MG63 (cell line): Measurements from ENCODE around the gene NUP50. TPM values are rescaled to one million over a fixed set of nuclear protein-coding genes. Genes with fewer than 3 reads are reported as not detected.

Source experiments
- DNase-seq: peaks from one replicate; pipeline ENCODE4 v3.0.0-alpha.2; 2020
- H3K27me3 ChIP-seq: fragments of 250-450 bp; sonication (Bioruptor Pico); 2 replicates; pipeline ENCODE4 v1.5.1; 2020; ENCODE audit warnings: mild to moderate bottlenecking, moderate library complexity
- H3K36me3 ChIP-seq: fragments of 250-450 bp; sonication (Bioruptor Pico); 2 replicates; pipeline ENCODE4 v1.5.1; 2020; ENCODE audit warnings: mild to moderate bottlenecking, moderate library complexity
- H3K4me3 ChIP-seq: fragments of 250-450 bp; sonication (Bioruptor Pico); 2 replicates; pipeline ENCODE4 v1.5.1; 2020; ENCODE audit warnings: mild to moderate bottlenecking, moderate library complexity
- H3K9me3 ChIP-seq: fragments of 250-450 bp; sonication (Bioruptor Pico); 2 replicates; pipeline ENCODE4 v1.5.1; 2020; ENCODE audit warnings: mild to moderate bottlenecking, moderate library complexity
- total RNA-seq: library from RNA; depleted of rRNA; stranded (reverse); fragments of >200 nt; shearing (Covaris generic); gene quantifications from 2 replicates; pipeline ENCODE4 v1.2.3, GENCODE V29; 2014; ENCODE audit warnings: low replicate concordance

Gene NUP50
- total RNA-seq, 1 experiment from 2014 or later, result 32.6 TPM

DNA sequence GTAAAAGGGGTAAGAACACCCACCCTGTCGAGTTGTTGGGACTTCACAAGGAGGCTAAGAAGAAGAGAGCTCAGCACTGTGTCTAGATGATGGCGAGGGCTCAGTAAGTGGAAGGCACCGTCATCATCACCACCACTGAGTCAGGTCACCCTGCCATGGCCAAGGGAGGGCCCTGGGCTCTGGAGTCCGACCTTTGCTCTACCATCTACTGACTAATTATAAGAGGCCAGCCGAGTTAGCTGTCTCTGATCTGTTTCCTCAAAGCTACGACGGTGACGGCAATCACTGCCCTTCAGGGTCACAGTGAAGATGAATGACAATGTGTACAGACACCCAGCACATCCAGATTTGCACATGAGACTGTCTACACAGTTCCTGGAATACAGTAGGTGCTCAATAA is 47.7 kb downstream of the NUP50 start:
- no peak for DNase-seq
- no peaks in the 10 kb centered on the region for H3K9me3 ChIP-seq
- H3K27me3 ChIP-seq, result no peaks in the 10 kb centered on the region
- peaks cover 19% of the 10 kb centered on the region for H3K36me3 ChIP-seq
- peak overlapping the region; percentile 49 for H3K4me3 ChIP-seq

DNA sequence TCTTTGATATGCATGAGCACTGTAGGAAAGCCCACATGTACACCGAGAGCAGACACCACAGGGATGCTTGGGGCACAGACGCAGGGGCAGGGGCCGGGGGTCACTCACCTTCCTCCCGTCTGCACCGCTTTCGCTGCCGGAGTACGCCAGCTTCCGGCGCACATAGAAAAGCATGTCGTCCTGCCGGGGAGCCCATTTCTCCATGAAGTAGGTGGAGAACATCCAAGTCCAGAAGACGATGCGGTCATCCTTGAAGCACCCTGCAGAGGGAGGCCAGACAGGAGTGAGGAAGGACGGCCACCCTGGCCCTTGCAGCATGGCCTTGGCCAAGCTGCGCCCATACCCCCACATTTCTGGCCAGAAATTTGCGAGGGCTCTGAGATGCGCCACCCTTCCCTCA is 48.1 kb downstream of the NUP50 start:
- Histone ChIP-seq H3K9me3 (no peaks in the 10 kb centered on the region), H3K36me3 (peaks cover 19% of the 10 kb centered on the region), H3K27me3 (no peaks in the 10 kb centered on the region), H3K4me3 (peak overlapping the region; percentile 49)
- no peak for DNase-seq

DNA sequence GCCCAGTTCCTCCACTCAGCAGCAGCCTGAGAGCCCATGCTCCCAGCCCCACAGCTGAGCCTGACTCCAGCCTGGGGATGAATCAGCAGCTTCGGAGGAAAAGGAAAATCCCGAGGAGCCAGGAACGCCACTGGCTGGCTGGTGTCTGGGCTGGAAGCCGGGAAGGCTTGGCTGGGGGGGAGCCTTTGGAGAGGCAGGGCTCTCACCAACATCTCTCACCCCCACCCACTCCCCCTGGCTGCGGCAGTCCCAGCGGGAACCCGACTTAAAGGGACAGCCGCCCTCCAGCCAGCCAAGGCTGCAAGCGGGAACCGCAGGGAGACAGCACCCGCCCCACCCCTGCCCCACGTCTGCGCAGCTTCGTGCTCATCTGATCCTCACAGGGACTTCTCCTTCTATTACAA is 48.6 kb downstream of the NUP50 start:
- Histone ChIP-seq H3K9me3 (no peaks in the 10 kb centered on the region), H3K27me3 (no peaks in the 10 kb centered on the region), H3K36me3 (peaks cover 19% of the 10 kb centered on the region), H3K4me3 (peak overlapping the region; percentile 49)
- DNase-seq, result peak; percentile 98

DNA sequence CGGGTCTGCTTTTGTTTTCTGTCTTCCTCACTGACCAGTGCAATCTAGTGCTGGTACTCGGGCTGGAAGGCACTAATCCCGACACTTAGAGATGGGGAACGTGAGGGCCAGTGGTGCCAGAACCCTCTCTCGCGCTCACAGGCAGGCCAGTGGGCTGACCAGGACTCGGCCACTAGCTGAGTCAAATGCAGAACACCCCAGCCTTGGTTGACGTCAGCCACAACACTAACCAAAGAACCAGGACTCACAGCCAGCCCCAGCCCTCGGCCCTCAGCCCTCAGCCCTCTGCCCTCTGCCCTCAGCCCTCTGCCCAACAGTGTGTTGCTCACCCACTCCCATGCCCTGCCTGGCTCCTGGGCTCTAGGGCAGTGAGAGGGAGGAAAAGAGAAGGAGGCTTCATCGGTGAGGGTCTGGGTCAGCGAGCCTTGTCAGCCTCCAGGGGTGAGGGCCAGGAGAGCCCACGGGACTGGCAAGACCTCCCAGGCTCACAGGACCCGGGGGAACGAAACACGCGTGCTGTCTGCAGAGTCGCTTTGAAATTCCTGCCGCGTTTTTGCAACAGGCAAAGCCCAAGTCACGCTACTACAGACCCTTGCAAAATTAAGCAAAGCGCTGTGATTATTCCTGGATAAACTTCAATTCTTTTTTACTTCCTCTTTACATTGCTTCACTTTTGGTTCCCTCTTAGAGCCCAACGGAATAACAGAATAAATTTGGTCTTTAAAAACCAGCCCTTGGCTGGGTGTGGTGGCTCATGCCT is 49.4 kb downstream of the NUP50 start:
- no peaks in the 10 kb centered on the region for H3K27me3 ChIP-seq
- peak overlapping the region; percentile 49 for H3K4me3 ChIP-seq
- H3K36me3 ChIP-seq, result peaks cover 19% of the 10 kb centered on the region
- peak; percentile 84 for DNase-seq
- no peaks in the 10 kb centered on the region for H3K9me3 ChIP-seq

DNA sequence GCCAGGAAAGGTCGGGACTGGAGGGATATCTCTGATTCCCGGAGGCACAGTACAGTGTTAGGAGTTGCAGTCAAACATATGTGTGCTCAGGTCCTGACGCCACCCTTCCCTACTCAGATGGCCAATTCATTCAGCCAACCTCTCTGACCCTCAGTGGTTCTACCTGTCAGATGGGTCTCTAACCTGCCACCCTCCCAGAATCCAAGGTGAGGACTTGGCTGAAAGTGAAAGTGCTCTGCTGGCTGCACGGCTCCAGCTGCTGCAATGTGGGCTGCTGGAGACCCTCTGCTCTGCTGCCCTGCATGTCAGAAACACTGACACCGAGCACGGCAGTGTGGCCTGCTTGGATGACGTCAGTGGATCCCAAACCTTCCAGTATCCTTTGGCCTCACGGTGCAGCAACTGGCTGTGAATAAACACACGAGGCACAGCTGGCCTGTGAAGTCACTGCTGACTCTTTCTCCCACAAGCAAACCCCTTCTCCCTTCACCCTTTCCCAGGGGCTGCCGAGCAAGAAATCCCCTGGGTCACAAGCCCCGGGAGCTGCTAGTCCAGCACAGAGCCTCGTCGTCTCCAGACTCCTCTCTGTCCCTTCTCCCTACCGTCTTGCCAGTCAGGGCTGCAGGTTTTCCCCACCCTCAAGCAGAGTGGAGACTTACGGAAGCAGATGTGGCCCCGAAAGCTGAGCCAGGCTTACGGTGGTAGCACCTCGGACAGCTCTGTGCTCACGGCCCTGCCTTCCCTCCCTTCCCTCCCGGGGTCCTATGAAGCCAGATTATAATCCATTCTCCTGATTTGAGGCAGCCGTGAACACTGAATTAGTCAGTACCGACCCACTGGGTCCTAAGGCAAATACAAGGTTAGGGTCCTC is 52.6 kb downstream of the NUP50 start:
- H3K9me3 ChIP-seq, result no peaks in the 10 kb centered on the region
- peaks cover 3% of the 10 kb centered on the region; the same call in 1 of the 2 replicates for H3K36me3 ChIP-seq
- no peaks in the 10 kb centered on the region for H3K27me3 ChIP-seq
- no peak for DNase-seq
- H3K4me3 ChIP-seq, result no peak overlapping the region

DNA sequence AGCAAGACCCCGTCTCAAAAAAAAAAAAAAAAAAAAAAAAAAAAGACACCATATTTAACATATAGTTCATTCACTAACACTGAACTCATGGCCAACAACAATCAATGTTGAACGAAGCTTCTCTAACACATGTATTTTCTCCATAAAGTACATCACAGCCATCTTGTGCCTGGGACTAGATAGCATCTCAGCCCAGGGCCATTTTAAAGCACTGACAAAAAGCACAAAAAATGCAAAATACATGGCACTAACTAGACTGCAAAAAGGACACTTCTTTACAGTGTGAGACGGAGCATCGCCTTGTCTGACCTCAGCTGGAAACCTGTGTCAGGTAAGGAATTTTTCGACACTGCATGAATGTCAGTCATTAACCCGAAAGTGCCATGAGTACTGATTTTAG is 53.6 kb downstream of the NUP50 start:
- no peaks in the 10 kb centered on the region; the same call in 1 of the 2 replicates for H3K36me3 ChIP-seq
- no peaks in the 10 kb centered on the region for H3K9me3 ChIP-seq
- H3K27me3 ChIP-seq, result no peaks in the 10 kb centered on the region
- no peak for DNase-seq
- H3K4me3 ChIP-seq, result no peak overlapping the region

DNA sequence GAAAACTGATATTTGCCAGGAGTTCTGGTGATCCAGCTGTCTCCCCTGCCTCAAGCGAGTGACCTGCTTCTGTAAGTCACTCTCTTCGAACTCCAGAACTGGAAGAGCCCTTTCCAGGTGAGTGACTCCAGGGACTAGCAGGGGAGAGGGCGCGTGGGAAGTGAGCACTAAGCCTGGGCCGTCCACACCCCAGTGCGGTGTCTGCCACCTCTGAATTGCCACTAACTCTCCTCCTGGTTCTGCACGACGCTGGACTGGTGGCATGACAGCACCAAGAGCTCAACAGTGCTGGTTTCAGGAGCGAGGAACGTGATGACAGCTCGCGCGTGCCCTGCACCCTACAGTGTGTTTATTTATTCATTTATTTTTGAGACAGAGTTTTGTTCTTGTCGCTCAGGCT is 54.1 kb downstream of the NUP50 start:
- H3K4me3 ChIP-seq, result no peak overlapping the region
- DNase-seq, result no peak
- H3K9me3 ChIP-seq, result no peaks in the 10 kb centered on the region
- H3K36me3 ChIP-seq, result no peaks in the 10 kb centered on the region; the same call in 1 of the 2 replicates
- no peaks in the 10 kb centered on the region for H3K27me3 ChIP-seq

DNA sequence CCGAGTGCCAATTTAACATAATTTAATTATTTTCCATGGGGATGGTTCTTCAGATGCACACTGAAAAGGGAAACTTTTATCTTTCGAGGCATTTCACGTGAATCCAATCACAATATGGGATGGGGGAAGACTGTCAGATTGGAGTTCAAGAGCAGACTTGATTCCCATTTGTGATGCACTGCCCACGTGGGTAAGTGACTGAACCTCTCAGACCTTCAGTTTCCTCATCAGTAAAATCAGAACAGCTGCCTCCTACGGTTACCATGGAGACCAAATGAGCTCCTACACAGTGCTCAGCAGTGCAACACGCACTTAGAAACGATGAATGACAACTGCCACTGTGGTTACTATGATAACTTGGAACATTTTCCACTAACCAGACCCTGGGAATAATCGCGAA is 55.3 kb downstream of the NUP50 start:
- Histone ChIP-seq H3K36me3 (no peaks in the 10 kb centered on the region; the same call in 1 of the 2 replicates), H3K9me3 (no peaks in the 10 kb centered on the region), H3K4me3 (no peak overlapping the region), H3K27me3 (no peaks in the 10 kb centered on the region)
- DNase-seq, result no peak

DNA sequence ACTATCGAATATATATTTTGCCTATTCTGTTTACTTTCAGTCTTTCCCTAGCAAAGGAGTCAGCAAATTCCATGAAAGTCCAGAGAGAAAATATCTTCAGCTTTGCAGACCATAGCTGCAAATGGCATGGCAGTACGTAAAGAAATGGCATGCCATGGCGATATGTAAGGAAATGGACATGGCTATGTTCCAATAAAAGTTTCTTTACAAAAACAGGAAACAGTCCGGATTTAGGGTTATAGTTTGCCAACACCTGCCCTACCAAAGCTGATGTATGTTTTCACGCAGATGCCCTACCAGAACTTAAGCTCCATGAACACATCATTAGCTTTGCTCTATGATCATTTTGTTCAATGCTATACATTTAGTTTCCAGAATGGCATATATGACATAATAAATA is 57.5 kb downstream of the NUP50 start:
- no peaks in the 10 kb centered on the region for H3K9me3 ChIP-seq
- no peaks in the 10 kb centered on the region for H3K36me3 ChIP-seq
- DNase-seq, result no peak
- no peaks in the 10 kb centered on the region for H3K27me3 ChIP-seq
- no peak overlapping the region for H3K4me3 ChIP-seq

DNA sequence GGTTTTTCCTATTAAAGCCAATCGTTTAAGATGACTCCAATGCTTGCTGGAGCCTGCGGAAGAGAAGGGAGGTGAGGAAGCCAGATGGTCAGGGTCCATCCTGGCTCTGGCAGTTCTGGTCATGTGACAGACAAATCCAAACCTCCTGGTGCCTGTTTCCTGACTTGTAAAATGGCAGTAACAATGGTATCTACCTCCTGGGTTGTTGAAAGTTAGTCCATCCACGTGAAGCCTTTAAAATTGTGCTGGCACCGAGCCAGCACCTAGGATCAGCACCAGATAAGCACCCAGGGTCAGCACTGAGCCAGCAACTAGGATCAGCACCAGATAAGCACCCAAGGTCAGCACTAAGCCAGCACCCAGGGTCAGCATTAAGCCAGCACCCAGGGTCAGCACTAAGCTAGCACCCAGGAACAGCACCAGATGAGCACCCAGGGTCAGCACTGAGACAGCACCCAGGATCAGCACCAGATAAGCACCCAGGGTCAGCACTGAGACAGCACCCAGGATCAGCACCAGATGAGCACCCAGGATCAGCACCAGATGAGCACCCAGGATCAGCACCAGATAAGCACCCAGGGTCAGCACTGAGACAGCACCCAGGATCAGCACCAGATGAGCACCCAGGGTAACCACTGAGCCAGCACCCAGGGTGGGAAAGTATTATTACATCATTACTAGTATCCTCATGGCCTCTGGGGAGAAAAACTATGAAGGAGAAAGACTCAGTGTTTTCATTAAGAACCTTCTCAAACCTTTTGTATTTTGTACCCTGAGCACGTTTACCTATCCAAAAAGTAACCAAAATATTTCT is 59.8 kb downstream of the NUP50 start:
- Histone ChIP-seq H3K27me3 (no peaks in the 10 kb centered on the region), H3K9me3 (no peaks in the 10 kb centered on the region), H3K36me3 (peaks cover 4% of the 10 kb centered on the region; the same call in 1 of the 2 replicates), H3K4me3 (no peak overlapping the region)
- DNase-seq, result no peak

DNA sequence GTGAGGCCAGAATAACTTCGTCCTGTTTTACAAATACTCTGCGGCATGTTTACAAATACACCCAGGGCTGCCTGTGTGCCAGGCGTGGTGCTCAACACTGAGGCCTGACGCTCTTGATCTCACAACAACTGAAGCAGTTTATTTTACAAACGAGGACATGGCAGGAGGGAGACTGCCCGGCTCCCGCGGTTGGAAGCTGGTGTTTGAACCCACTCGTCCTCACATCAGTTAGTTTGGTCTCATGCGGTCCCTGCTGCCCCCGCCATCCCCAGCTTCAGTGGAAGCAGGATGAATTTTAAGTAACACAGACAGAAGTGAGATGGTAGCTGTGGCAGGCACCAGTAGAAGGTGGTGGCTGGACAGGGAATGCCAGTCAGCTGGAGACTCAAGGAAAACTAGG is 60.6 kb downstream of the NUP50 start:
- no peak overlapping the region for H3K4me3 ChIP-seq
- DNase-seq, result no peak
- H3K9me3 ChIP-seq, result no peaks in the 10 kb centered on the region
- H3K36me3 ChIP-seq, result peaks cover 4% of the 10 kb centered on the region; the same call in 1 of the 2 replicates
- no peaks in the 10 kb centered on the region for H3K27me3 ChIP-seq

DNA sequence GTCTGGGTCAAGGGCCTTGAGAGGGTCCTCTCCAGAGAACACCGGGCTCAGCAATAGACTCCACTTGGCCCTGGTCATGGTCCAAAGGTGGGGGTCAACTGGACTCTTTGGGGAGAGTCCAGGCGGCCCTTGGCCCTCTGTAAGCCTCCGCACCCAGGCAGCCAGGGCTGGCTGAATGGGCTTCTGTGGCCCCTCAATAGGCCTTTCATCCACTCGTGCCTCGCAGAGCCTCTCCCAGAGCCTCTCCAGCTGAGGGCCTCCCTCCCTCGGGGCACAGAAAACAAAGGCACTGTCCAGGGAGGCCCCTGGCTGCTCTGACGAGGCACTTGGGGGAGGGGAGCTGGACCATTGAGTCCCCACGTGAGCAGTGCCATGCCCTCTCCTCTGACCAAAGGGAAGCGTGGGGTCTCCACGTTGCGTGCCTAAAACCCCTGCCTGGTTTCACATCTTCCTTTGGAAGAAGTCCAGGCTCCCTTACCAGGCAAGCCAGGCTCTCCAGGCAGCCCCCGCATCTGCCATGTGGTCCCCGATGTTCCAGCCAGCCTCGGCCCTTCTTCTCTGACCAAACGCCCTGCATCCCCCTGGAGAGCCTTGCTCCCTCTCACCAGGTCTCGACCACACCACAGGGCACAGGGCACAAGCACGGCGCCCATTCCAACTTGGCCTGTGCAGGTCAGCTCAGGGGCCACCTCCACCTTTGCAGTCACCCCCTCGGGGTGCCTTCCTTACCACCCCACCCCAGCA is 61.4 kb downstream of the NUP50 start:
- DNase-seq, result no peak
- no peak overlapping the region for H3K4me3 ChIP-seq

DNA sequence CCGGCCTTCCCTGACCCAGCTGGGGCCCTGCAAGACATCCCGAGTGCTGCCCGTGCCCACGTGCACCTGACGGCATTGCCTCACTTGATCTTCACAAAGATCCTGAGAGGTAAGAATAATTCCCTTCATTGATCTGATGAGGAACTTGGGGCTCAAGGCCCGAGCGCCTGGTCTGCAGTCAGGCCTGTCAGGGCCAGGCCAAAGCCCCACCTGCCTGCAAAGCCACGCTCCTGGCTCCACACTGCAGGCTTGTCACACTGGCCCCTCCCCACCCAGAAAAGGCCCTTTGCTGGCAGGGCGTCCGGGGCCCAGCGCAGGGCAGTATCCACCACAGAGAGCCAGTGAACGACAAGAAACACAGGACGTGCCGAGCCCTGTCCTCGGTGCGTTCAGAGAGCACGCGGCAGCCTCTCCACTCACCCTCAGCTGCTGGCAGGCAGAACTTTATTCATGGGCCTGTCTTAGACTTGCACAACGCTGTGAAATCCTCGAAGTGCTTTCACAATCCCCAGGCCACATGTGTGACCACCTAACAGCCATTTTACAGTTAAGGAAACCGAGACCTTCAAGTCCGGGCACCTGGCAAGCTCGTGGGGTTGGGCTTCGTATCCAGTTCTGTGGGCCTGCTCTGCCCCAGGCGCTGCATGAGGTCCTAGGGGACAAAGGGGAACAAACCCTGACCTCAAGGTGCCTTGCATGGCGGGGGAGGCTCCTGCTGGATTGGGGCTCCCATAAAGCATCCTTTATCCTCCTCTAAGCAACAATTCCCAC is 62.2 kb downstream of the NUP50 start:
- Histone ChIP-seq H3K27me3 (no peaks in the 10 kb centered on the region), H3K9me3 (no peaks in the 10 kb centered on the region), H3K4me3 (no peak overlapping the region), H3K36me3 (peaks cover 4% of the 10 kb centered on the region; the same call in 1 of the 2 replicates)
- no peak for DNase-seq

More for the DNA sequence above, 61.4 kb downstream of the NUP50 start:
- Histone ChIP-seq H3K27me3 (no peaks in the 10 kb centered on the region), H3K36me3 (peaks cover 4% of the 10 kb centered on the region; the same call in 1 of the 2 replicates), H3K9me3 (no peaks in the 10 kb centered on the region)

DNA sequence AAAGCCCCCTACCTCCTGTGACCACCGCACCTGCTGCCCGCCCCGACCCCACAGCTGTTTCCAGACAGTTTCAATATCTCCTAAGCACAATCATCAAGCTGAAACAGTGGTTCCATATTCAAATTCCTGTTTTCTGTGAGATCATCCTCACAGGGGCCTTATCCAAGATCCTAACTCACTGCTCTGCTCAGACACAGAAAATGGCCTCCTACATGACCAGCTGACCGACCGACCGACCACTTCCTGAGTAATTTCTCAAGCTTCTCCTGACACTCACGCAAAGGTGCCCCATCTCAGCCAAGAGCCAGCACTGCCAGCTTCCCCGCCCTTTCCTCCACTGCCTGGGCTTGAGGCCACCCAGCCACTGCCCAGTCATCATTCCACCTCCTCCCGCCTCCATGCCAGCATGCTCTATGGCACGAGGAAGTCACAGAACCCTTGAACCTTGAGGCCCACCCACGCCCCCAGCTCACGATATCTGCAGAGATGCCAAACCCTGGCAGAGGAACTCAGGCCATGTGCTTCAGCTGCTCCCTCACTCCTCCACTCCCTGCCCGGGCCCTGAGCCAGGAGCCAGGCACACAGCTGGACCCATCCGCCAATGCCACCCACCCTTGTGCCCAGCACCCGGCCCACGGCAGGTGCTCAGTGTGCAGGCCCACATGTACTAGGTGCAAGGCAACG is 62.9 kb downstream of the NUP50 start:
- no peaks in the 10 kb centered on the region for H3K27me3 ChIP-seq
- peaks cover 4% of the 10 kb centered on the region; the same call in 1 of the 2 replicates for H3K36me3 ChIP-seq
- peak; percentile 95 for DNase-seq
- no peak overlapping the region for H3K4me3 ChIP-seq
- H3K9me3 ChIP-seq, result no peaks in the 10 kb centered on the region
